Measurements from ENCODE around the gene PHACTR1.

DNA sequence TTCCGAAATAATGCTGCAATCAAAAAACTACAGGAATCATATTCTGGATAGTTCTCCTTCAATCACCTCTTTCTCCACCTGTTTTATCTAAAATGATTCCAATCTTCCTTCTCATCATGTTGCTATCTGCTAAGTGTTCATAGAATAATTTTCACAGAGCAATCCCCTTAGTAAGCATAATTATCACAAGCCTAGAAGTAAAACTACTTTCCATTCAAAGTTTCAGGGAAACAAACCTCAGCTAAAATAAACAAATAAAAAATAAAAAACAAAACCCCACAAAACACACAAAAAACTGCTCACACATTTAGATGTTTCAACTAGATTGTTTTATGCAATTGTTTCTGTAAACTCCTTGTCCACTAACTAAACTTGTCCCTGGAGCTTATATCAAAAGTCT is 291.2 kb downstream of the PHACTR1 start:
- TF ChIP-seq POLR2AphosphoS5 (IDR thresholded peaks at IDR 0.05) = no peak
- TF ChIP-seq, protein P1, sequence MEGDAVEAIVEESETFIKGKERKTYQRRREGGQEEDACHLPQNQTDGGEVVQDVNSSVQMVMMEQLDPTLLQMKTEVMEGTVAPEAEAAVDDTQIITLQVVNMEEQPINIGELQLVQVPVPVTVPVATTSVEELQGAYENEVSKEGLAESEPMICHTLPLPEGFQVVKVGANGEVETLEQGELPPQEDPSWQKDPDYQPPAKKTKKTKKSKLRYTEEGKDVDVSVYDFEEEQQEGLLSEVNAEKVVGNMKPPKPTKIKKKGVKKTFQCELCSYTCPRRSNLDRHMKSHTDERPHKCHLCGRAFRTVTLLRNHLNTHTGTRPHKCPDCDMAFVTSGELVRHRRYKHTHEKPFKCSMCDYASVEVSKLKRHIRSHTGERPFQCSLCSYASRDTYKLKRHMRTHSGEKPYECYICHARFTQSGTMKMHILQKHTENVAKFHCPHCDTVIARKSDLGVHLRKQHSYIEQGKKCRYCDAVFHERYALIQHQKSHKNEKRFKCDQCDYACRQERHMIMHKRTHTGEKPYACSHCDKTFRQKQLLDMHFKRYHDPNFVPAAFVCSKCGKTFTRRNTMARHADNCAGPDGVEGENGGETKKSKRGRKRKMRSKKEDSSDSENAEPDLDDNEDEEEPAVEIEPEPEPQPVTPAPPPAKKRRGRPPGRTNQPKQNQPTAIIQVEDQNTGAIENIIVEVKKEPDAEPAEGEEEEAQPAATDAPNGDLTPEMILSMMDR (IDR thresholded peaks at IDR 0.05) = no peak

All from stomach (tissue), 4 donors.